GM23248 (cell line): Measurements from ENCODE around the gene AIRE. TPM values are rescaled to one million over a fixed set of nuclear protein-coding genes. Genes with fewer than 3 reads are reported as not detected.

Source experiments
- DNase-seq: peaks from one replicate; pipeline ENCODE4 v3.0.0-alpha.2; 2015
- H2AFZ ChIP-seq: fragments of 200-600 bp; sonication (generic); 2 replicates; pipeline ENCODE4 v1.6.1; 2016; ENCODE audit warnings: antibody characterized with exemption
- H3F3A ChIP-seq: fragments of 200-600 bp; sonication (generic); 2 replicates; pipeline ENCODE4 v1.6.1; 2016; ENCODE audit warnings: mild to moderate bottlenecking, antibody characterized with exemption, mixed run types; ENCODE audit not compliant: insufficient read depth
- H3K27ac ChIP-seq: fragments of 200-600 bp; sonication (generic); 2 replicates; pipeline ENCODE4 v1.5.1; 2016; ENCODE audit warnings: mild to moderate bottlenecking
- H3K27me3 ChIP-seq: fragments of 200-600 bp; sonication (generic); replicated peaks from 2 replicates; pipeline ENCODE4 v1.6.1; 2016; ENCODE audit warnings: mild to moderate bottlenecking; ENCODE audit not compliant: insufficient read depth
- H3K36me3 ChIP-seq: fragments of 200-600 bp; sonication (generic); 2 replicates; pipeline ENCODE4 v1.6.1; 2016; ENCODE audit warnings: low read depth, mild to moderate bottlenecking
- H3K4me1 ChIP-seq: fragments of 200-600 bp; sonication (generic); 2 replicates; pipeline ENCODE4 v1.6.1; 2016; ENCODE audit warnings: mild to moderate bottlenecking; ENCODE audit not compliant: insufficient read depth
- H3K4me2 ChIP-seq: fragments of 200-600 bp; sonication (generic); one replicate; pipeline ENCODE4 v1.6.1; 2016; ENCODE audit warnings: mild to moderate bottlenecking; ENCODE audit not compliant: unreplicated experiment
- H3K4me3 ChIP-seq: fragments of 200-600 bp; sonication (generic); 2 replicates; pipeline ENCODE4 v1.5.1; 2016; ENCODE audit warnings: mild to moderate bottlenecking
- H3K79me2 ChIP-seq: fragments of 200-600 bp; sonication (generic); 2 replicates; pipeline ENCODE4 v1.6.1; 2016; ENCODE audit warnings: mild to moderate bottlenecking; ENCODE audit not compliant: insufficient read depth
- H3K9ac ChIP-seq: fragments of 200-600 bp; sonication (generic); 2 replicates; pipeline ENCODE4 v1.6.1; 2016; ENCODE audit warnings: mild to moderate bottlenecking
- H3K9me2 ChIP-seq: fragments of 200-600 bp; sonication (generic); 2 replicates; pipeline ENCODE4 v1.6.1; 2016; ENCODE audit warnings: mixed run types, mild to moderate bottlenecking, moderate library complexity; ENCODE audit not compliant: insufficient read depth
- H3K9me3 ChIP-seq: fragments of 200-600 bp; sonication (generic); one replicate; pipeline ENCODE4 v1.6.1; 2017; ENCODE audit warnings: low read depth
- H4K20me1 ChIP-seq: fragments of 200-600 bp; sonication (generic); 2 replicates; pipeline ENCODE4 v1.6.0; 2016; ENCODE audit not compliant: insufficient read depth
- EZH2 ChIP-seq: fragments of 200-600 bp; sonication (generic); IDR thresholded peaks from 2 replicates; pipeline ENCODE4 v1.6.1; 2018; ENCODE audit warnings: antibody characterized with exemption, mild to moderate bottlenecking; ENCODE audit not compliant: insufficient read depth, poor library complexity, severe bottlenecking
- EZH2phosphoT487 ChIP-seq: fragments of 200-600 bp; sonication (generic); IDR thresholded peaks from 2 replicates; pipeline ENCODE4 v1.6.1; 2018; ENCODE audit warnings: antibody characterized with exemption, moderate library complexity, mild to moderate bottlenecking, low read depth; ENCODE audit not compliant: insufficient read depth
- WGBS, 2 experiments: methylation state at CpG; one replicate each; pipeline ENCODE4 v1.1.6; 2015 to 2017; ENCODE audit warnings: low lambda C conversion rate in 2 of 2, low coverage in 1 of 2; ENCODE audit errors: missing lambda C conversion rate in 2 of 2; 5-methylcytosine and 5-hydroxymethylcytosine counted together
- in situ Hi-C: fragments of 300-500 bp; cut with MboI; formaldehyde crosslinking; loops from 2 replicates; pipeline ENCODE4 v1.15.0; 2020
- polyA plus RNA-seq: library from polyadenylated mRNA; unstranded; fragments of >200 nt; fragmentation: Nextera tagmentation; extraction: Ambion mirVana; gene quantifications from 2 replicates; pipeline ENCODE4 v1.2.1, GENCODE V29; 2016
- total RNA-seq: library from RNA; depleted of rRNA; stranded (reverse); fragments of >200 nt; shearing (Covaris generic); gene quantifications from 2 replicates; pipeline ENCODE4 v1.2.3, GENCODE V29; 2014

Gene AIRE
- total and polyA plus RNA-seq, 2 experiments from 2014 or later: not detected

DNA sequence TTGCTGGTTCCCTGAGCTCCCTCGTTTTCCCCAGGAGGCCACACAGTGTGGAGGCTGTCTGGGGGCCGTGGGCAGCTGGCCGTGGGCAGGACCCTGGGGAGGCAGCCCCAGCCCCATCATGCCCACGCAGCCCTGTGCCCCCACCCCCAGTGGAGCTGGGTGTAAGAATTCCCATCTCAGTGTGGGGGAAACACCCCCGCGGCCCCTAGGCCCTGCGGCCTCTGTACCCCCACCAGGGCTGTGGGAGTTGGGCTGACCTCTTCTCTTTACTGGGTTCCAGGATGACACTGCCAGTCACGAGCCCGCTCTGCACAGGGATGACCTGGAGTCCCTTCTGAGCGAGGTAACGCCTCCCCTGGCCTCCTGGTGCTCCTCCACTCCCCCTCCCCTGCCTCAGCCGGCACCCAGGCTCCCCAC lies 10.4 kb downstream of the AIRE start:
- Histone ChIP-seq H3K4me2 (no peak overlapping the region), H3K9me2 (no peaks in the 10 kb centered on the region), H3K4me3 (no peak overlapping the region), H3K4me1 (peaks cover 8% of the 10 kb centered on the region), H3K27ac (no peak overlapping the region), H2AFZ (no peak overlapping the region), H3K27me3 (no peaks in the 10 kb centered on the region), H4K20me1 (no peaks in the 10 kb centered on the region), H3F3A (peaks cover 5% of the 10 kb centered on the region; the same call in 1 of the 2 replicates), H3K36me3 (no peaks in the 10 kb centered on the region), H3K9me3 (no peaks in the 10 kb centered on the region), H3K79me2 (peaks cover 9% of the 10 kb centered on the region), H3K9ac (no peak overlapping the region)
- in situ Hi-C loops: no loop called here
- WGBS, 2 experiments: 82 to 89% methylated on average over 3 to 12 of the region's 12 CpGs
- no peak for DNase-seq
- no peak for TF ChIP-seq EZH2
- no peak for TF ChIP-seq EZH2phosphoT487

DNA sequence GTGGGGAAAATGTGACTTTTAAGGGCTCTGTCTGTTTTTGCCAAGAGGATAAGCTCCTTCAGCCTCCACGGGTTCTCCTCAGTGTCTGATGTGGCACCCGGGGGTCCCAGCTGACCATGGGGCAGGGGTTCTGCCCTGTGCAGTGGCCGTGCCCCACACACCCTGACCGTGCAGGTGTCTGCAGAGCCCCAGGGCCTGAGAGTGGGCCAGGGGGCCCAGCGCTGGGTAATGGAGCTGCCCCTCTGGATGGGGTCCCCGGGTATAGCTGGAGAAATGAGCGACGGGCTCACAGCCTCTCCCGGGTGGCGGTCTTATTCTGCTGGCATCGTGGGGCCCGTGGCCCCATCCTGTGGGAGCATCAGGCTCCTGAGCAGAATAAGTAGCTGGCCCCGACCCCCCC lies 11.2 kb downstream of the AIRE start:
- H3K9me2 ChIP-seq: no peaks in the 10 kb centered on the region
- no peak overlapping the region for H2AFZ ChIP-seq
- WGBS, 2 experiments: 70 to 72% methylated on average over 11 to 13 of the region's 13 CpGs
- H3F3A ChIP-seq: peaks cover 5% of the 10 kb centered on the region; the same call in 1 of the 2 replicates
- no peak overlapping the region for H3K9ac ChIP-seq
- H3K9me3 ChIP-seq: no peaks in the 10 kb centered on the region
- no peaks in the 10 kb centered on the region for H3K27me3 ChIP-seq
- in situ Hi-C loops: no loop called here
- no peak overlapping the region for H3K4me3 ChIP-seq
- H3K27ac ChIP-seq: no peak overlapping the region
- peaks cover 12% of the 10 kb centered on the region for H3K4me1 ChIP-seq
- H4K20me1 ChIP-seq: no peaks in the 10 kb centered on the region
- H3K79me2 ChIP-seq: peaks cover 17% of the 10 kb centered on the region
- no peak for DNase-seq
- no peaks in the 10 kb centered on the region for H3K36me3 ChIP-seq
- TF ChIP-seq EZH2phosphoT487 (no peak), EZH2 (no peak)
- no peak overlapping the region for H3K4me2 ChIP-seq

DNA sequence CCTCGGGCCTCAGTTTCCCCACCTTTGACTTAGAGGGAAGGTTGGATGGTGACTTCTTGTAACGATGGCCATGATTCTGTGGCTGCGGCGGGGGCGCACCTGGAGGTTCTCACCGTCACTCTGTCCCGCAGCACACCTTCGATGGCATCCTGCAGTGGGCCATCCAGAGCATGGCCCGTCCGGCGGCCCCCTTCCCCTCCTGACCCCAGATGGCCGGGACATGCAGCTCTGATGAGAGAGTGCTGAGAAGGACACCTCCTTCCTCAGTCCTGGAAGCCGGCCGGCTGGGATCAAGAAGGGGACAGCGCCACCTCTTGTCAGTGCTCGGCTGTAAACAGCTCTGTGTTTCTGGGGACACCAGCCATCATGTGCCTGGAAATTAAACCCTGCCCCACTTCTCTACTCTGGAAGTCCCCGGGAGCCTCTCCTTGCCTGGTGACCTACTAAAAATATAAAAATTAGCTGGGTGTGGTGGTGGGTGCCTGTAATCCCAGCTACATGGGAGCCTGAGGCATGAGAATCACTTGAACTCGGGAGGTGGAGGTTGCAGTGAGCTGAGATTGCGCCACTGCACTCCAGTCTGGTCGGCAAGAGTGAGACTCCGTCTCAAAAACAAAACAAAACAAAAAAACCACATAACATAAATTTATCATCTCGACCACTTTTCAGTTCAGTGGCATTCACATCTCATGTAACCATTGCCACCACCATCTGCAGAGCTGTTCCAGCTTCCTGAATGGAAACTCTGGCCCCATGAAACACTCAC lies 12.0 kb downstream of the AIRE start:
- H3K4me3 ChIP-seq: no peak overlapping the region
- peak overlapping the region; percentile 21 for H3K4me2 ChIP-seq
- H3K9ac ChIP-seq: peak overlapping the region; percentile 32; the same call in 1 of the 2 replicates
- peaks cover 5% of the 10 kb centered on the region; the same call in 1 of the 2 replicates for H3F3A ChIP-seq
- no peak overlapping the region for H3K27ac ChIP-seq
- TF ChIP-seq EZH2phosphoT487: no peak
- no peak for TF ChIP-seq EZH2
- H4K20me1 ChIP-seq: no peaks in the 10 kb centered on the region
- peaks cover 25% of the 10 kb centered on the region for H3K79me2 ChIP-seq
- DNase-seq: peak; percentile 92
- in situ Hi-C loops: no loop called here
- no peaks in the 10 kb centered on the region for H3K27me3 ChIP-seq
- H2AFZ ChIP-seq: peak overlapping the region; percentile 71
- H3K36me3 ChIP-seq: no peaks in the 10 kb centered on the region
- peaks cover 12% of the 10 kb centered on the region for H3K4me1 ChIP-seq
- H3K9me2 ChIP-seq: no peaks in the 10 kb centered on the region
- H3K9me3 ChIP-seq: no peaks in the 10 kb centered on the region
- WGBS, 2 experiments: 9 to 18% methylated on average over 16 to 22 of the region's 22 CpGs

DNA sequence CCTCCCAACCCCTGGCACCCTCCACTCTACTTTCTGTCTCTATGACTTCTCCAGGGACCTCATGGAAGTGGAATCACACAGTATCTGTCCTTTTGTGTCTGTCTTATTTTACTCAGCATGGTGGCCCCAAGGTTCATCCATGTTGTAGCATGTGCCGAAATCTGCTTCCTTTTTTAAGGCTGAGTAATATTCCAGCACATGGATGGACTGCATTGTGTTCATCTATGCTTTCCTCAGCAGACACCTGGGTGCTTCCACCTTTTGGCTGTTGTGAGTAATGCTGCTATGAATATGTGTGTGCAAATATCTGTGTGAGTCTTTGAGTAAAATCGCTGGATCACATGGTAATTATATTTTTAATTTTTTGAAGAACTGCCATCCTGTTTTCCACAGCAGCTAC lies 12.6 kb downstream of the AIRE start:
- H3K79me2 ChIP-seq: peaks cover 31% of the 10 kb centered on the region
- 76 to 81% methylated on average over 2 of the region's 2 CpGs for WGBS, 2 experiments
- peak; percentile 32 for DNase-seq

More for the DNA sequence above, 12.6 kb downstream of the AIRE start:
- peaks cover 12% of the 10 kb centered on the region for H3K4me1 ChIP-seq
- H3K4me3 ChIP-seq: no peak overlapping the region
- no peaks in the 10 kb centered on the region for H3K9me3 ChIP-seq
- H3K9me2 ChIP-seq: no peaks in the 10 kb centered on the region
- no peaks in the 10 kb centered on the region for H3K27me3 ChIP-seq
- H3K9ac ChIP-seq: no peak overlapping the region
- no peaks in the 10 kb centered on the region for H3K36me3 ChIP-seq
- H3F3A ChIP-seq: peaks cover 5% of the 10 kb centered on the region; the same call in 1 of the 2 replicates
- H3K27ac ChIP-seq: no peak overlapping the region
- TF ChIP-seq EZH2phosphoT487 (no peak), EZH2 (no peak)
- H4K20me1 ChIP-seq: no peaks in the 10 kb centered on the region
- no peak overlapping the region for H3K4me2 ChIP-seq
- no peak overlapping the region for H2AFZ ChIP-seq
- in situ Hi-C loops: no loop called here
